WERI-Rb-1 (cell line): ENCODE results near the gene AFF3.

ENCODE experiments used
- DNase-seq: peaks from one replicate; pipeline ENCODE4 v3.0.0-alpha.2; 2020
- H3K27ac ChIP-seq: fragments of 250-450 bp; sonication (Bioruptor Pico); 2 replicates; pipeline ENCODE4 v1.5.1; 2020; ENCODE audit warnings: mild to moderate bottlenecking, moderate library complexity
- H3K27me3 ChIP-seq: fragments of 250-450 bp; sonication (Bioruptor Pico); 2 replicates; pipeline ENCODE4 v1.5.1; 2021; ENCODE audit warnings: mild to moderate bottlenecking, low read depth, moderate library complexity; ENCODE audit not compliant: insufficient read depth, severe bottlenecking
- H3K36me3 ChIP-seq: fragments of 250-450 bp; sonication (Bioruptor Pico); 2 replicates; pipeline ENCODE4 v1.5.1; 2020; ENCODE audit warnings: mild to moderate bottlenecking, moderate library complexity
- H3K4me3 ChIP-seq: 2 replicates; pipeline ENCODE4 v1.5.1; 2011; ENCODE audit warnings: low read depth, mild to moderate bottlenecking, control low read depth, low read length
- H3K9me3 ChIP-seq: fragments of 250-450 bp; sonication (Bioruptor Pico); 2 replicates; pipeline ENCODE4 v1.5.1; 2021; ENCODE audit warnings: mild to moderate bottlenecking, moderate library complexity; ENCODE audit not compliant: severe bottlenecking
- CTCF ChIP-seq: IDR thresholded peaks from 2 replicates; pipeline ENCODE4 v1.5.1; 2011; ENCODE audit warnings: low read depth, mild to moderate bottlenecking, control low read depth, inconsistent platforms, low read length

AFF3 gene

GRCh38 chr2:100142393-100142792, at the start of gene AFF3:
AFF3 (minus strand) TSS chr2:100142590; CDS start chr2:100104454, 38,136 bp downstream.
- H3K27me3 ChIP-seq, result no peaks in the 10 kb centered on the region
- no peaks in the 10 kb centered on the region for H3K9me3 ChIP-seq
- no peak within 1 kb of the TSS for H3K27ac ChIP-seq

DNA sequence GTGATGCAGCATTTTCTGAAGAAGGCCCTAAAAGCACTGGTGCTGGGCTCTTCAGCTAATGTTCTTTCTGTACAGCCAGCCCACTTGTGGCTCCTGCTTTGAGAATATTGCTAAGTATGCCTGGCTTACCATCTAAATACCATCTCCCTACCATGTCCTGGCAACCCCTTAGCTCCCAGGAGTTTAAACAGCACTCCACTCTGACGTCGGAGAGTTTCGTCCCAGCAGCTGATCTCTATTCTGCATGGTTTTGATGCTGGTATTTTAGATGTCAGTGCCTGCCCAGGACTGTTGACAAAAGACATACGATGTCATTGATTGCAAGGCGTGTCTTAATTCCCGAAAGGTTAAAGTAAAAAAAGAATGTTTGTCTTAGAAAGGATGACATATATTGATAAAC, 47.0 kb upstream of the AFF3 start:
- Histone ChIP-seq H3K36me3 (no peaks in the 10 kb centered on the region), H3K27me3 (no peaks in the 10 kb centered on the region), H3K9me3 (no peaks in the 10 kb centered on the region), H3K27ac (no peak overlapping the region), H3K4me3 (no peak overlapping the region)
- no peak for DNase-seq
- no peak for TF ChIP-seq CTCF

More at GRCh38 chr2:100142393-100142792, at the start of gene AFF3:
- Histone ChIP-seq H3K36me3 (no peaks in the 10 kb centered on the region), H3K4me3 (no peak within 1 kb of the TSS)
- DNase-seq, result no peak
- TF ChIP-seq CTCF, result no peak

- Histone ChIP-seq H3K27me3 (no peaks in the 10 kb centered on the region), H3K9me3 (no peaks in the 10 kb centered on the region), H3K36me3 (no peaks in the 10 kb centered on the region), H3K4me3 (no peak overlapping the region), H3K27ac (no peak overlapping the region)
- DNase-seq, result no peak
- TF ChIP-seq CTCF, result no peak
Measured at GRCh38 chr2:100188326-100188725, 45.9 kb upstream of the AFF3 start.

GRCh38 chr2:100186126-100186525, 43.7 kb upstream of the AFF3 start:
- DNase-seq, result no peak
- Histone ChIP-seq H3K27ac (no peak overlapping the region), H3K9me3 (no peaks in the 10 kb centered on the region), H3K27me3 (no peaks in the 10 kb centered on the region), H3K36me3 (no peaks in the 10 kb centered on the region), H3K4me3 (no peak overlapping the region)
- TF ChIP-seq CTCF, result no peak

DNA sequence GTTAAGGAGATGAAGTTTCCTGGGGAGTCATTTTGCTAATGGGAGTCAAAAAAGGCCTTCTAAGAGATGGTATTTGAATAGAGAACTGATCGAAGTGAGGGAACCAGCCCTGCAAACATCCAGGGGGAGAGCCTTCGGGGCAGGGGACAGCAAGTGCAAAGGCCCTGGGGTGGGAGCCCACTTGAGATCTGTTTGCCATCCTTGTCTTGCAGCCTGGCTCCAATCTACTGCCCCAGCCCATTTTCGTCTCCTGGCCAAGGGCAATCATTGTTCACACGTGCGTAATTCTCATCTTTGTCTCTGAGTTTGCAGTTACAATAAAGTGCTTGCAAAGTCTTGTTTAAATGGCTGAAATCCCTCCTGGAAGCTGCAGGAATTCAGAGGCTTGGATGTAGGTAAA, 43.1 kb upstream of the AFF3 start:
- no peaks in the 10 kb centered on the region for H3K36me3 ChIP-seq
- no peak for TF ChIP-seq CTCF
- DNase-seq, result no peak
- no peak overlapping the region for H3K27ac ChIP-seq
- no peak overlapping the region for H3K4me3 ChIP-seq
- H3K27me3 ChIP-seq, result no peaks in the 10 kb centered on the region
- no peaks in the 10 kb centered on the region for H3K9me3 ChIP-seq

DNA sequence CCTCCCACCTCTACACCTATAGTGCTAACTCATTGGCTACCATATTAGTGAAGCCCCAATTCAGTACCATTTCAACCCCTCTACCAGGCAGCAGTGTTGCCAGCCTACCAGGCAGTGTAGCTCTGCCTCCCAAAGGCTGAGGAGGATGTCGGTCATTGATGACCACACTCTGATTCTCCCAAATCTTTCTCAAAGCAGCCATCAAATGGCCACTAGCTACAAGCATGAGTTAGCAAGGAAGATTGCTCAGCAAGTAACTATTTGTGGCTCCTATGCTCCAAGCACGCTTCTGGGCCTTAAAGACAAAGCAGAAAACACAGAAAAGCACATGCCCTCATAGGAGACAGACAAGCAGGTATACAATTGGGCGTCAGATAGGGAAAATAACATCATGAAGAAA, 42.7 kb upstream of the AFF3 start:
- no peak for DNase-seq
- no peak overlapping the region for H3K27ac ChIP-seq
- H3K27me3 ChIP-seq, result no peaks in the 10 kb centered on the region
- H3K9me3 ChIP-seq, result no peaks in the 10 kb centered on the region
- no peak overlapping the region for H3K4me3 ChIP-seq
- TF ChIP-seq CTCF, result no peak
- H3K36me3 ChIP-seq, result no peaks in the 10 kb centered on the region
